IMR-90 (cell line): ENCODE measurements around the gene C10orf88. TPM values are rescaled to one million over a fixed set of nuclear protein-coding genes. Genes with fewer than 3 reads are reported as not detected.

Source experiments
- ATAC-seq: fragments of 200-7000 bp; cut with Tn5 transposase; 2 replicates; pipeline ENCODE4 v1.9.1; 2020; ENCODE audit warnings: low read depth, mild to moderate bottlenecking, moderate library complexity
- BruUV-seq: library from RNA; stranded (reverse); fragments of 400-500 nt; replicated peaks from 2 replicates; lab custom pipeline; 2021; lab: Mats Ljungman, UMichigan
- CTCF ChIA-PET: fragments of 300-600 bp; formaldehyde crosslinking; extraction: SDS; loops from one replicate; lab custom pipeline; 2021; ENCODE audit warnings: antibody characterized with exemption; lab: Yijun Ruan, JAX
- POLR2A ChIA-PET: fragments of 300-600 bp; sonication (Branson Sonifier 250); formaldehyde crosslinking; loops from one replicate; lab custom pipeline; 2022; ENCODE audit warnings: antibody characterized with exemption; ENCODE audit not compliant: unreplicated experiment; lab: Charles Lee
- DNase-seq: peaks from one replicate; pipeline ENCODE4 v3.0.0; 2013
- H2AFZ ChIP-seq: replicated peaks from 2 replicates; pipeline ENCODE3; 2013; ENCODE audit warnings: low read length, mild to moderate bottlenecking; ENCODE audit not compliant: poor library complexity
- H2AK5ac ChIP-seq: 2 replicates; pipeline ENCODE4 v1.6.1; 2013; ENCODE audit warnings: low read depth, low read length, inconsistent platforms
- H2AK9ac ChIP-seq: replicated peaks from 2 replicates; pipeline ENCODE3; 2013; ENCODE audit warnings: mild to moderate bottlenecking, low read depth, low read length, moderate library complexity; ENCODE audit not compliant: poor library complexity
- H2BK120ac ChIP-seq: 2 replicates; pipeline ENCODE4 v1.6.1; 2013; ENCODE audit warnings: low read depth, low read length, inconsistent platforms
- H2BK15ac ChIP-seq: 3 replicates; pipeline ENCODE4 v1.6.1; 2013; ENCODE audit warnings: low read depth, low read length, inconsistent platforms
- H2BK20ac ChIP-seq: 2 replicates; pipeline ENCODE4 v1.6.1; 2013; ENCODE audit warnings: low read depth, mild to moderate bottlenecking, inconsistent platforms, low read length, moderate library complexity
- H2BK5ac ChIP-seq: 2 replicates; pipeline ENCODE4 v1.6.1; 2013; ENCODE audit warnings: mild to moderate bottlenecking, low read depth, low read length, inconsistent platforms; ENCODE audit not compliant: poor library complexity, severe bottlenecking
- H3K14ac ChIP-seq: replicated peaks from 2 replicates; pipeline ENCODE4 v1.6.1; 2013; ENCODE audit warnings: low read depth, low read length, inconsistent platforms
- H3K18ac ChIP-seq: 2 replicates; pipeline ENCODE4 v1.6.1; 2013; ENCODE audit warnings: low read depth, low read length, control low read depth
- H3K23ac ChIP-seq: 2 replicates; pipeline ENCODE4 v1.6.1; 2013; ENCODE audit warnings: low read depth, low read length, inconsistent platforms
- H3K27ac ChIP-seq: 2 replicates; pipeline ENCODE4 v1.5.1; 2013; ENCODE audit warnings: mild to moderate bottlenecking, control low read depth, low read length; ENCODE audit not compliant: insufficient read depth
- H3K27me3 ChIP-seq: 2 replicates; pipeline ENCODE4 v1.6.1; 2013; ENCODE audit warnings: low read length; ENCODE audit not compliant: control insufficient read depth, insufficient read depth
- H3K36me3 ChIP-seq: 2 replicates; pipeline ENCODE4 v1.6.1; 2013; ENCODE audit warnings: low read length, mixed read lengths; ENCODE audit not compliant: control insufficient read depth, insufficient read depth
- H3K4ac ChIP-seq: 2 replicates; pipeline ENCODE4 v1.6.1; 2013; ENCODE audit warnings: low read depth, low read length, inconsistent platforms
- H3K4me1 ChIP-seq: 2 replicates; pipeline ENCODE4 v1.6.1; 2013; ENCODE audit warnings: low read length, mixed read lengths; ENCODE audit not compliant: control insufficient read depth, insufficient read depth
- H3K4me2 ChIP-seq: 2 replicates; pipeline ENCODE4 v1.6.1; 2013; ENCODE audit warnings: low read depth, mild to moderate bottlenecking, control low read depth, low read length, moderate library complexity
- H3K4me3 ChIP-seq: 2 replicates; pipeline ENCODE4 v1.5.1; 2013; ENCODE audit warnings: low read depth, mild to moderate bottlenecking, control low read depth, low read length, moderate library complexity; ENCODE audit not compliant: insufficient read depth
- H3K56ac ChIP-seq: 2 replicates; pipeline ENCODE4 v1.6.1; 2013; ENCODE audit warnings: low read length, inconsistent platforms; ENCODE audit not compliant: insufficient read depth; ENCODE audit errors: extremely low read depth
- H3K79me1 ChIP-seq, 2 experiments: 2 replicates each; pipeline ENCODE4 v1.6.1; 2013; ENCODE audit warnings: low read length in 2 of 2, inconsistent platforms in 1 of 2, low read depth in 1 of 2
- H3K9ac ChIP-seq: 2 replicates; pipeline ENCODE4 v1.6.1; 2013; ENCODE audit warnings: low read depth, low read length, control low read depth
- H3K9me1 ChIP-seq: 2 replicates; pipeline ENCODE4 v1.6.1; 2013; ENCODE audit warnings: low read length, inconsistent platforms; ENCODE audit not compliant: insufficient read depth
- H3K9me3 ChIP-seq: 2 replicates; pipeline ENCODE4 v1.6.1; 2013; ENCODE audit warnings: low read length; ENCODE audit not compliant: control insufficient read depth, insufficient read depth
- H4K20me1 ChIP-seq: 2 replicates; pipeline ENCODE4 v1.6.1; 2013; ENCODE audit warnings: low read length, inconsistent platforms; ENCODE audit not compliant: insufficient read depth
- H4K5ac ChIP-seq: 2 replicates; pipeline ENCODE4 v1.6.1; 2013; ENCODE audit warnings: mild to moderate bottlenecking, low read depth, low read length, control low read depth
- H4K8ac ChIP-seq, 2 experiments: 2 replicates each; pipeline ENCODE4 v1.6.1; 2013; ENCODE audit warnings: low read depth in 2 of 2, low read length in 2 of 2, control low read depth in 1 of 2, inconsistent platforms in 1 of 2
- H4K91ac ChIP-seq: 2 replicates; pipeline ENCODE4 v1.6.1; 2013; ENCODE audit warnings: low read depth, low read length, inconsistent platforms; ENCODE audit not compliant: insufficient read depth
- CTCF ChIP-seq: conservative IDR thresholded peaks from 2 replicates; pipeline ENCODE4 v1.5.1; 2012; ENCODE audit warnings: mild to moderate bottlenecking, low read depth, low read length, improper control_type of control experiment
- FOS ChIP-seq: fragments of 150-350 bp; IDR thresholded peaks from 2 replicates; pipeline ENCODE4 v1.6.1; 2016; ENCODE audit warnings: low read depth, low read length
- RCOR1 ChIP-seq: IDR thresholded peaks from 2 replicates; pipeline ENCODE4 v1.6.1; 2012; ENCODE audit warnings: mild to moderate bottlenecking, low read length, improper control_type of control experiment; ENCODE audit not compliant: insufficient replicate concordance
- WGBS, 2 experiments: methylation state at CpG; one replicate each; pipeline versions ENCODE4 v1.1.5 to v1.1.7; 2013; ENCODE audit warnings: missing lambda C conversion rate in 2 of 2; ENCODE audit not compliant: insufficient read length in 1 of 2; ENCODE audit errors: extremely low coverage in 2 of 2; 5-methylcytosine and 5-hydroxymethylcytosine counted together
- dilution Hi-C: fragments of 300-500 bp; cut with HindIII; formaldehyde crosslinking; loops from one replicate; pipeline ENCODE4 v1.14.3; 2018; ENCODE audit warnings: low sequenced_read_pairs; ENCODE audit not compliant: unreplicated experiment
- in situ Hi-C: fragments of 300-500 bp; cut with MboI; formaldehyde crosslinking; loops from 3 replicates; pipeline ENCODE4 v1.14.3; 2019; ENCODE audit warnings: low sequenced_read_pairs, inconsistent platforms, mixed read lengths
- intact Hi-C: fragments of 100-400 bp; cut with micrococcal nuclease; formaldehyde crosslinking; loops from 2 replicates; pipeline ENCODE4 v1.10.0; 2022
- polyA plus RNA-seq, 3 experiments: library from polyadenylated mRNA; depleted of rRNA; stranded (reverse); fragments of >200 nt; gene quantifications; 2 replicates each; pipeline ENCODE4 v1.2.3, GENCODE V29; 2012; ENCODE audit warnings: low replicate concordance in 1 of 3
- total RNA-seq: library from RNA; depleted of rRNA; stranded (reverse); fragments of >200 nt; gene quantifications from 2 replicates; pipeline ENCODE4 v1.2.3, GENCODE V29; 2012

C10orf88 gene
- total and polyA plus RNA-seq, 2 of the 4 experiments (the other 2 are of a cell fraction), result 5.9 to 12.2 TPM

GRCh38 chr10:122983898-122984297 is 29.9 kb upstream of the C10orf88 start:
- Histone ChIP-seq H2AK5ac (no peak overlapping the region), H3K79me1 (no peaks in the 10 kb centered on the region), H4K20me1 (no peaks in the 10 kb centered on the region), H3K23ac (no peak overlapping the region), H3K4ac (no peak overlapping the region), H4K5ac (no peak overlapping the region), H4K8ac (no peak overlapping the region), H3K9me3 (no peaks in the 10 kb centered on the region), H3K36me3 (peaks cover 2% of the 10 kb centered on the region; the same call in 1 of the 2 replicates), H3K9ac (no peak overlapping the region), H2BK20ac (no peak overlapping the region), H3K4me3 (no peak overlapping the region), H2AFZ (no peak overlapping the region), H2BK5ac (no peak overlapping the region), H3K9me1 (peaks cover 2% of the 10 kb centered on the region), H4K91ac (no peak overlapping the region), H3K4me1 (no peaks in the 10 kb centered on the region), H3K4me2 (no peak overlapping the region), H2BK15ac (no peak overlapping the region), H2AK9ac (no peak overlapping the region), H3K18ac (no peak overlapping the region), H3K14ac (no peak overlapping the region), H3K56ac (no peak overlapping the region), H3K27me3 (no peaks in the 10 kb centered on the region), H3K27ac (no peak overlapping the region), H2BK120ac (no peak overlapping the region)
- in situ Hi-C loops (no loop called here), dilution Hi-C loops (no loop called here), intact Hi-C loops (loop anchor here (10.0 kb wide), 1 partner anchor 339 kb away; no protein-coding TSS in a partner anchor)
- WGBS, 2 experiments, result no CpG with 5 or more reads among the region's 6 CpGs
- ATAC-seq (no peak), DNase-seq (no peak)
- CTCF ChIA-PET, result no interaction called here
- POLR2A ChIA-PET, result no interaction called here
- BruUV-seq, result no TSS peak
- TF ChIP-seq RCOR1 (no peak), CTCF (no peak), FOS (no peak)
